Right atrium auricular region (tissue), 2 donors: ENCODE results near the gene SLC2A9. TPM values are rescaled to one million over a fixed set of nuclear protein-coding genes. Genes with fewer than 3 reads are reported as not detected.

Source experiments
- DNase-seq: peaks from one replicate; pipeline ENCODE4 v3.0.0-alpha.2; 2019; ENCODE audit warnings: low spot score
- H3K27ac ChIP-seq, 2 donors: fragments of 200-600 bp; sonication (generic); 1 replicate in 1 of 2; 2 replicates in 1 of 2; pipeline ENCODE4 v1.5.1; 2016 to 2019
- H3K27me3 ChIP-seq, 2 donors: fragments of 200-600 bp; sonication (generic); one replicate each; pipeline versions ENCODE4 v1.5.1 to v1.6.0; 2017 to 2019
- H3K36me3 ChIP-seq: fragments of 200-600 bp; sonication (generic); one replicate; pipeline ENCODE4 v1.5.1; 2016
- H3K4me1 ChIP-seq, 2 donors: fragments of 200-600 bp; sonication (generic); one replicate each; pipeline versions ENCODE4 v1.5.1 to v1.6.0; 2017 to 2019
- H3K4me3 ChIP-seq, 2 donors: fragments of 200-600 bp; sonication (generic); 1 replicate in 1 of 2; 2 replicates in 1 of 2; pipeline ENCODE4 v1.5.1; 2017 to 2019; ENCODE audit warnings: mild to moderate bottlenecking in 1 of 2, moderate library complexity in 1 of 2
- H3K9me3 ChIP-seq, 2 donors: fragments of 200-600 bp; sonication (generic); one replicate each; pipeline ENCODE4 v1.5.1; 2019
- total RNA-seq, 2 donors: library from RNA; depleted of rRNA; stranded (reverse); fragments of >200 nt; gene quantifications; one replicate each; pipeline ENCODE4 v1.1.0, GENCODE V29; 2016
- TF ChIP-seq, protein P1 (sequence below), 2 donors: fragments of 200-600 bp; sonication (generic); IDR thresholded peaks; one replicate each; pipeline ENCODE4 v1.5.1; 2019; ENCODE audit warnings: antibody characterized with exemption in 2 of 2

The SLC2A9 gene
- total RNA-seq, 2 donors from 2014 or later = 3.5 to 5.8 TPM

DNA sequence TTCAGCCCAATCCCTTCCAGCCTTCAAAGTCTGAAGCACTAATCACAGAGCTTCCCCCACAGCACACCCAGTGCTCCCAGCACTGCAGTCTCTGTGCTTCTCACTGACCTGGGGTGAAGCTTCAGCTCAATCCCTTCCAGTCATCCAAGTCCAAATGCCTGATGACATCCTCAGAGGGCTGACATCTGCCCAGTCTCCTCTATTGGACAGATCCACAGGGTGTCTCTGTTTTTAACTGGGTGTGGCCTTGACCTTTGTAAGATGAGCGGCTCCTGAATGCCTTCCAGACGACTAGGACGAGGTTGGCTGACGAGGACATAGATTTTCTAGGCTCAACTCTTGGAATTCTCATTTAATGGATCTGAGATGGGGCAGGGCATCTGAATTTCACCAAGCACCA lies 7.6 kb upstream of the SLC2A9 start:
- Histone ChIP-seq H3K4me3 (no peak overlapping the region), H3K36me3 (no peaks in the 10 kb centered on the region), H3K27ac (no peak overlapping the region), H3K9me3 (no peaks in the 10 kb centered on the region), H3K27me3 (no peaks in the 10 kb centered on the region), H3K4me1 (peaks cover 0 to 48% of the 10 kb centered on the region in 2 donors)
- no peak for DNase-seq
- TF ChIP-seq, protein P1, sequence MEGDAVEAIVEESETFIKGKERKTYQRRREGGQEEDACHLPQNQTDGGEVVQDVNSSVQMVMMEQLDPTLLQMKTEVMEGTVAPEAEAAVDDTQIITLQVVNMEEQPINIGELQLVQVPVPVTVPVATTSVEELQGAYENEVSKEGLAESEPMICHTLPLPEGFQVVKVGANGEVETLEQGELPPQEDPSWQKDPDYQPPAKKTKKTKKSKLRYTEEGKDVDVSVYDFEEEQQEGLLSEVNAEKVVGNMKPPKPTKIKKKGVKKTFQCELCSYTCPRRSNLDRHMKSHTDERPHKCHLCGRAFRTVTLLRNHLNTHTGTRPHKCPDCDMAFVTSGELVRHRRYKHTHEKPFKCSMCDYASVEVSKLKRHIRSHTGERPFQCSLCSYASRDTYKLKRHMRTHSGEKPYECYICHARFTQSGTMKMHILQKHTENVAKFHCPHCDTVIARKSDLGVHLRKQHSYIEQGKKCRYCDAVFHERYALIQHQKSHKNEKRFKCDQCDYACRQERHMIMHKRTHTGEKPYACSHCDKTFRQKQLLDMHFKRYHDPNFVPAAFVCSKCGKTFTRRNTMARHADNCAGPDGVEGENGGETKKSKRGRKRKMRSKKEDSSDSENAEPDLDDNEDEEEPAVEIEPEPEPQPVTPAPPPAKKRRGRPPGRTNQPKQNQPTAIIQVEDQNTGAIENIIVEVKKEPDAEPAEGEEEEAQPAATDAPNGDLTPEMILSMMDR (IDR thresholded peaks at IDR 0.05) = no peak

GRCh38 chr4:10026485-10026884 lies 5.2 kb upstream of the SLC2A9 start:
- Histone ChIP-seq H3K27me3 (no peaks in the 10 kb centered on the region), H3K4me3 (no peak overlapping the region), H3K9me3 (no peaks in the 10 kb centered on the region), H3K36me3 (no peaks in the 10 kb centered on the region), H3K27ac (no peak overlapping the region), H3K4me1 (peaks cover 0 to 44% of the 10 kb centered on the region in 2 donors)
- TF ChIP-seq, protein P1 (IDR thresholded peaks at IDR 0.05) = no peak
- no peak for DNase-seq

DNA sequence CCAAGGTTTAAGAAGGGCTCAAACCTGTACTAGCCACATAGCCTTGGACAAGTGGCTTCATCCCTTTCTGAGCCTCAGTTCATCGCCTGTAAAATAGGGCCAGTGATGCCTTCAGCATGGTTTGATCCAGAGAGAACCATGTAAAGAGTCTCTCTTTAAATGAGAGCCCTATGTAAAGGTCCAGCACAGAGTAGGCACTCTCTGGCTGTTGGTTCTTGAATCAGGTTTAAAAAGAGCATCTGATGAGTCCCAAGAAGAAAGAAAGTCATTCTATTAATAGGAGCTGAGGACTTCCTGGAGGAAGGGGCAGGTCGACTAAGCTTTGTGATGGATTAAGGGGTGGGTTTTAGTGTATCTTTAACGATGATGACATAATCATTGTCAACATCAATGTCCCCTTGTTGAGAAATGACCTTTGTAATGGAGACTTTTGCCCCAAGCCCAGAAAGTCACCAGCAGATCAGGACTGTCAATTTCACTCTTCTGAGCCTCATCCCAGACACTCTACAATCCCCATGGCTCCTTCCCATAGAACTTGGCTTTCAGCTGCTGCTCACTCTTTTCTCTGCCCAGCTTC lies 4.0 kb upstream of the SLC2A9 start:
- peaks cover 0 to 43% of the 10 kb centered on the region in 2 donors for H3K4me1 ChIP-seq
- no peaks in the 10 kb centered on the region for H3K9me3 ChIP-seq
- DNase-seq = no peak
- H3K36me3 ChIP-seq = no peaks in the 10 kb centered on the region
- TF ChIP-seq, protein P1 (IDR thresholded peaks at IDR 0.05) = no peak
- H3K27me3 ChIP-seq = no peaks in the 10 kb centered on the region
- H3K4me3 ChIP-seq = no peak overlapping the region
- H3K27ac ChIP-seq = no peak overlapping the region

GRCh38 chr4:10024303-10024702 lies 3.0 kb upstream of the SLC2A9 start:
- no peak for DNase-seq
- Histone ChIP-seq H3K4me3 (no peak overlapping the region), H3K36me3 (no peaks in the 10 kb centered on the region), H3K9me3 (no peaks in the 10 kb centered on the region), H3K27me3 (no peaks in the 10 kb centered on the region), H3K4me1 (peaks cover 0 to 53% of the 10 kb centered on the region in 2 donors), H3K27ac (peak overlapping the region in 1 of 2 donors; percentile 38)
- TF ChIP-seq, protein P1 (IDR thresholded peaks at IDR 0.05) = no peak

- Histone ChIP-seq H3K4me3 (no peak overlapping the region), H3K27me3 (no peaks in the 10 kb centered on the region), H3K27ac (peak overlapping the region in 1 of 2 donors; percentile 38), H3K4me1 (peaks cover 0 to 56% of the 10 kb centered on the region in 2 donors), H3K36me3 (no peaks in the 10 kb centered on the region), H3K9me3 (no peaks in the 10 kb centered on the region)
- no peak for DNase-seq
- TF ChIP-seq, protein P1 (IDR thresholded peaks at IDR 0.05) = no peak
Measured at GRCh38 chr4:10023806-10024205, 2.5 kb upstream of the SLC2A9 start.

- Histone ChIP-seq H3K4me3 (no peak overlapping the region), H3K36me3 (no peaks in the 10 kb centered on the region), H3K9me3 (no peaks in the 10 kb centered on the region), H3K27me3 (no peaks in the 10 kb centered on the region), H3K4me1 (peaks cover 0 to 62% of the 10 kb centered on the region in 2 donors), H3K27ac (peak overlapping the region in 1 of 2 donors; percentile 93)
- DNase-seq = no peak
- TF ChIP-seq, protein P1 (IDR thresholded peaks at IDR 0.05) = no peak
Measured at GRCh38 chr4:10023050-10023419, 1.7 kb upstream of the SLC2A9 start.
